GM12891 (cell line): ENCODE results near the gene UBE2C.

Experiments used
- DNase-seq: peaks from one replicate; pipeline ENCODE4 v3.0.0; 2011; ENCODE audit warnings: low spot score; ENCODE audit not compliant: insufficient read length
- FAIRE-seq: peaks from 2 replicates; lab custom pipeline; 2011; peaks lifted over from hg19 to GRCh38; lab: Jason Lieb, UNC
- PAX5 ChIP-seq: IDR thresholded peaks from 2 replicates; pipeline ENCODE4 v1.6.1; 2011; ENCODE audit warnings: low read length, moderate library complexity, mild to moderate bottlenecking; ENCODE audit not compliant: insufficient read depth, severe bottlenecking
- POLR2A ChIP-seq: IDR thresholded peaks from 2 replicates; pipeline ENCODE4 v1.6.1; 2011; ENCODE audit warnings: low read depth, low read length, control low read depth
- POLR2AphosphoS5 ChIP-seq: IDR thresholded peaks from 2 replicates; pipeline ENCODE4 v1.6.1; 2011; ENCODE audit warnings: low read depth, low read length, control low read depth
- POU2F2 ChIP-seq: IDR thresholded peaks from 2 replicates; pipeline ENCODE4 v1.6.1; 2011; ENCODE audit warnings: low read depth, mild to moderate bottlenecking, control low read depth, low read length, moderate library complexity
- SPI1 ChIP-seq: IDR thresholded peaks from 2 replicates; pipeline ENCODE4 v1.6.1; 2011; ENCODE audit warnings: low read depth, low read length, control low read depth
- TAF1 ChIP-seq: IDR thresholded peaks from 2 replicates; pipeline ENCODE4 v1.6.1; 2011; ENCODE audit warnings: low read depth, low read length, control low read depth

The UBE2C gene

DNA sequence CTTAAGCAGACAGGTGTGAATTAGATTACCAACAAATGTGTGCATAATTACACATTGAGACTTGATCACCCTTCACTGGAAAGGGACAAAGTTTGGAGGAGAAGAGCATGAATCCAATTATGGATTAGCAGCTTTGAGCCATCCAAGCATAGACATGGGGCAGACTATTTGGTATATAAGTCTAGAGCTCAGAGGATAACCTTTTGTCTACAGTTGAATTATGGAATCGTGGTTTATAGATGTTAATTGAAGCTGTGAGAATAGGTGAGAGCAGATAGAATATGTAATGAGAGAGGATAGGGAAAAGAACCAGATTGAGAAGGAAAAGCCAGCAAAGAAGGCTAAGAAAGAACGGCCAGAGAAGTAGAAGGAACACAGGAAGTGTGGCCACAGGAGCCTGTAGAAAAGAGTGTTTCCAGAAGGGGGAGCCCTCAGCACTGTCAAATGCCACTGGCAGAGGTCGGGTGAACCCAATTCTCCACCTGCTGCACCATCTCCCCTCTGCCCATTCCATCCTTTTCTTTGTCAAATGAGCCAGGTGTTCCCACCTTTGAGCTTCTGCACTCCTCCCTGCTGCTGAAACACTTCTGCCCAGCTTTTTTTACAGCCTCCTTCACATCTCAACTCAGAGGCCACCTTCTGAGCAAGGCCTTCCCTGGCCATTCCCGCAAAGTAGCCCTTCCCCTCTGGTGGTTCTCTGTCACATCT lies 13.4 kb upstream of the UBE2C start:
- FAIRE-seq = no peak
- 0 out of 2 replicates have a peak, but pooled peaks have one; percentile 27 for TF ChIP-seq SPI1
- TF ChIP-seq PAX5 = no peak

DNA sequence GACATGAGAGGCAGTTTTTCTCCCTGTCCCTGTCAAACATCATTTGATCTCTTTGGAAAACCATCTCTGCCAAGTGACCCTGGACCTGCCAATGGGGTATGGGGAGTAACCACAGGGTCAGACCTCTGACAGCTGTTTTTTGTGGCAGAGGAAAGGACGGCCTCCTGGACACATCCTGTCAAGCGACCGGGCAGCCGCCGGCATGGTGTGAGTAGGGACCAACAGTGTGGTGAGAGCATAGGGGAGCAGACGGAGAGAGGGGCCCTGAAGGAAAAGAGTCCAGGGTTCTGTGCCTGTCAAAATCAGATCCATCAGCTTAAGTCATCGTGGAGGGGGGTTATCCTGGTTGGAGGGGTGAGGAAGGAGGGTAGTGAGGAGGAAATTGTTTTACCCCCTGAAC lies 10.6 kb upstream of the UBE2C start:
- no peak for FAIRE-seq
- TF ChIP-seq POU2F2 (no peak), PAX5 (no peak), SPI1 (no peak), TAF1 (no peak), POLR2AphosphoS5 (no peak), POLR2A (no peak)
- DNase-seq = no peak

More for the DNA sequence above, 13.4 kb upstream of the UBE2C start:
- peak; percentile 58 for DNase-seq

GRCh38 chr20:45810191-45810970 lies 2.1 kb upstream of the UBE2C start:
- DNase-seq = no peak
- FAIRE-seq = no peak

DNA sequence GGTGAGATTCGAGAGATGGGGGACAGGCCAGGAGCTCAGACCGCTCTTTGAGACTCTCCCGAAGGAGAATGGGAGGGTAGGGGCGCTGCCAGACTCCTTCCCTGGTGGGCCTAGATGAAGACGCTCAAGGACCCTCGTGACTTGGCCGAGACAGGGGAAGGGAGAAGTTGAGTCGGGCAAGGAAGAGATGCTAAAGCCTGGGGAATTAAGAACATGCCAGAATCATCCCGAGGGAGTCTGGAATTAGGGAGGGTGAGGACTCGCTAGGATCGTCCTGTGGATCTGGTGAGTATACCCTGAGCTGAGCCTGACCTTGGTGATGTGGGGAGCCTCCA lies 529 bp downstream of the UBE2C start:
- FAIRE-seq = no peak
- no peak for DNase-seq
- TF ChIP-seq TAF1 (no peak), PAX5 (no peak), POLR2AphosphoS5 (no peak), SPI1 (no peak), POU2F2 (no peak), POLR2A (no peak)

More at GRCh38 chr20:45810191-45810970, 2.1 kb upstream of the UBE2C start:
- TF ChIP-seq SPI1 = no peak
- TF ChIP-seq PAX5 = no peak
- TF ChIP-seq POLR2AphosphoS5 = no peak
- TF ChIP-seq POLR2A = no peak
- no peak for TF ChIP-seq POU2F2
- TF ChIP-seq TAF1 = no peak

DNA sequence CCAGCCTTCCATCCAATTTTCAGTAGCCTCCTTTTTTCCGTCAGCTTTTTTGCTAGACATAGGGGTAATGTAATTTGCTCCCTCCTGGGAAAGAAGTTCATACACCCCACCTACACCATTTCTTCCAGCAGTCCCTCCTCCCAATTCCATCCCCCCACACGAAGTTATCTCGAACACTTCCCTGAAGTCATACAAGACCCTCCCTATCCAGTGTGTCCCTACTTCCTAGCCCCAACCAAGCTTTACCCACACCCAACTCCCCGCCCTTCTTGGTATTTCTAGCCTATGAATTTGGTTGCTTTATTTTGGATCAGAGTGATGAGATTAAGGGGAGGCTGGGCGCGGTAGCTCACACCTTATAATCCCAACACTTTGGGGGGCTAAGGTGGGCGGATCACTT lies 1.0 kb downstream of the UBE2C start:
- TF ChIP-seq PAX5 (no peak), POU2F2 (no peak), POLR2AphosphoS5 (no peak), SPI1 (no peak), POLR2A (no peak), TAF1 (no peak)
- DNase-seq = no peak
- no peak for FAIRE-seq

DNA sequence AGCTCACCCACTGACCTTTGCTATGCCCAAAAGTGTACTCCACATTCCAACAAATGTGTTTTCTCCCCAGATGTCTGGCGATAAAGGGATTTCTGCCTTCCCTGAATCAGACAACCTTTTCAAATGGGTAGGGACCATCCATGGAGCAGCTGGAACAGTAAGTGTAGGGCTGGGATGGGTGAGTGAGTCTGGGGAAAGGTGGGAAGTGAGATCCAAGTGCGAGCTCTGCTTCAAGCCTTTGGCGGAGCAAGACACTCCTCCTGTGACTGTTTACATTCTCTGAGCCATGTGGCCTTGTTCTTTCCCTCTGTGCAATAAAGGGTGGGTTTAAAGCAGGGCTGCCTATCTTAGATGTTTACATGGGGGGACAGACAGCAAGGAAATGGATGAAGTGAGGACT lies 1.9 kb downstream of the UBE2C start:
- no peak for DNase-seq
- TF ChIP-seq POLR2A = no peak
- no peak for TF ChIP-seq TAF1
- TF ChIP-seq SPI1 = no peak
- no peak for TF ChIP-seq POLR2AphosphoS5
- TF ChIP-seq POU2F2 = no peak
- no peak for TF ChIP-seq PAX5
- no peak for FAIRE-seq

- DNase-seq = no peak
- no peak for TF ChIP-seq SPI1
- TF ChIP-seq POU2F2 = no peak
- TF ChIP-seq POLR2A = no peak
- no peak for TF ChIP-seq POLR2AphosphoS5
- no peak for FAIRE-seq
Measured at GRCh38 chr20:45816951-45817350, 4.5 kb downstream of the UBE2C start.

DNA sequence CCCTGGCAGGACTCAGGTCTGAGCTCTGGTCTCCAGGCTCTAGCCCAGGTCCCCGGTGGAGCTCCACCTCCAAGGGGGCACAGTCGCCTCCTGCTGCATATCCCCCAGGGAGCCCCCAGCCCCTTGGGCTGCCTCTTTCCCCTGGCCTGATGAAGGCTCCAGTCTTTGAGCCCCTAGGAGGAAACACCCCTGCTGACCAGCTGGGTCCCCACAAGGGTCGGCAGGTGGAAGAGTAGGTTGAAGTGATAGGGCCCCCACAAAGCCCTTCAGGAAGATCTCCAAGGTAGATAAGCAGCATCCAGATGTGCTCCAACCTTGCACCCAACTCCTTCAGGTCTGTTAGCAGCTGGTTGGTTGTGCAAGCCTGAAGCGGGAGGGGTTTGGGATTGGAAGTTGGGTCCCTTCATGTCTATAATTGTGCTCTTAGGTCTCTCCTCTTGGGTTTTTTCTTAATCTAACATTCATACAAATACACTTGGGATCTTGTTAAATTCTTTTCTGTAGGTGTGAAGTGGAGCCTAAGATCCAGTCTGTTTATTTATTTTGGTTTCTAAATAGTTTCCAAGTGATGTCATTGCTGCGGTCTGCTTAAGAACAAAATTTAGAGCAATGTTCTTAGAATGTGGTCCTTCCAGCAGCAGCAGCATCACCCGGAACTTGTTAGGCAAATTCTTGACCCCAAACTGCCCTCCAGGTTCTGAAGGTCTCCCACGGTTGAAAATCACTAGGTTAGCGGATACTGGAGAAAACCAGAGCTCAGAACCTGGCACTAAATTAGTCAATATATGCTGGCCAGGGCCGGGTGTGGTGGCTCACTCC lies 5.1 kb downstream of the UBE2C start:
- TF ChIP-seq POU2F2 (no peak), PAX5 (no peak), SPI1 (no peak), TAF1 (no peak), POLR2A (peak; percentile 37), POLR2AphosphoS5 (peak; percentile 76)
- DNase-seq (no peak), FAIRE-seq (no peak)

DNA sequence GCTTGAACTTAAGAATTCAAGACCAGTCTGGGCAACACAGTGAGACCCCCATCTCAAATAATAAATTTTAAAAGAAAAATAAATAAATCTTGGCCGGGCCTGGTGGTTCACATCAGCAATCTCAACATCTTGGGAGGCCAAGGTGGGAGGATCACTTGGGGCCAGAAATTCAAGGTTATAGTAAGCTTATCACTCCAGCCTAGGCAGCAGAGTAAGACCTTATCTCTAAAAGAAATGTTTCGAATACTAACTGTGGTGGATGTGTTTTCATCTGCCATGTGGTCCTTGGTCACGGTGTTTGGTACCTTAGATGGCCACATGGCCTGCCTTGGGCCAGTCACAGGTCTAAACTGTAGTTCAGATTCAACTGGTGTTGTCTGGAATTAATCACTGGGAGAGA lies 5.8 kb downstream of the UBE2C start:
- TF ChIP-seq PAX5 (no peak), SPI1 (no peak), POLR2AphosphoS5 (no peak), TAF1 (no peak), POLR2A (no peak), POU2F2 (no peak)
- DNase-seq (no peak), FAIRE-seq (no peak)
